ENCODE measurements around the gene FTSJ1.

DNA sequence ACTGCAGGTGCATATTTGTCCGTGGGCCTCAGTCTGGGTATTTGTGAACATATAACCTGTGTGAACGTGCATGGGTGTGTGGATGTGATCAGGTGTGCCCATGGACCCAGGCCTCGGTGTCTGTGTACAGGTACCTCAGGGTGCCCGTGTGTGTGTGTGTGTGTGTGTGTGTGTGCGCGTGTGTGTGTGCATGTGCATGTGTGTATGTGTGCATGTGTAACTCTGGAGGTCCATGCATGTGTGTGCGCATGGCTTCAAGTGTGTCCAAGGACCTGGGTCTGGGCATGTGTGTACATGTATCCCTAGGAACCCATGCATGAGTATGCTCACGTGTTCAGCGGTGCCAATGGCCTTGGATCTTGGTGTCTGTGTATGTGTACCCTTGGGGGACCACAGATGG lies 15.8 kb downstream of the FTSJ1 start:
- TF ChIP-seq, protein P1, sequence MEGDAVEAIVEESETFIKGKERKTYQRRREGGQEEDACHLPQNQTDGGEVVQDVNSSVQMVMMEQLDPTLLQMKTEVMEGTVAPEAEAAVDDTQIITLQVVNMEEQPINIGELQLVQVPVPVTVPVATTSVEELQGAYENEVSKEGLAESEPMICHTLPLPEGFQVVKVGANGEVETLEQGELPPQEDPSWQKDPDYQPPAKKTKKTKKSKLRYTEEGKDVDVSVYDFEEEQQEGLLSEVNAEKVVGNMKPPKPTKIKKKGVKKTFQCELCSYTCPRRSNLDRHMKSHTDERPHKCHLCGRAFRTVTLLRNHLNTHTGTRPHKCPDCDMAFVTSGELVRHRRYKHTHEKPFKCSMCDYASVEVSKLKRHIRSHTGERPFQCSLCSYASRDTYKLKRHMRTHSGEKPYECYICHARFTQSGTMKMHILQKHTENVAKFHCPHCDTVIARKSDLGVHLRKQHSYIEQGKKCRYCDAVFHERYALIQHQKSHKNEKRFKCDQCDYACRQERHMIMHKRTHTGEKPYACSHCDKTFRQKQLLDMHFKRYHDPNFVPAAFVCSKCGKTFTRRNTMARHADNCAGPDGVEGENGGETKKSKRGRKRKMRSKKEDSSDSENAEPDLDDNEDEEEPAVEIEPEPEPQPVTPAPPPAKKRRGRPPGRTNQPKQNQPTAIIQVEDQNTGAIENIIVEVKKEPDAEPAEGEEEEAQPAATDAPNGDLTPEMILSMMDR (IDR thresholded peaks at IDR 0.05; ENCODE audit: low read depth, low read length, missing input control) = no peak
- TF ChIP-seq TAF1 (conservative IDR thresholded peaks at IDR 0.05) (no peak), REST (IDR thresholded peaks at IDR 0.05) (no peak), RAD21 (IDR thresholded peaks at IDR 0.05) (no peak), ATF3 (IDR thresholded peaks at IDR 0.05) (no peak)

All from liver (tissue), 3 donors.